ENCODE data around the gene SLF2. TPM values are rescaled to one million over a fixed set of nuclear protein-coding genes. Genes with fewer than 3 reads are reported as not detected.
A peak's percentile ranks its signal among the peaks of the same experiment; 100 is the strongest.

Gene SLF2
- total and polyA plus RNA-seq, 2 of the 8 experiments (the other 6 are each of a cell fraction or from before 2014, with no cell fraction given): 5.5 to 20.9 TPM

GRCh38 chr10:100999742-101000126 lies 87.0 kb downstream of the SLF2 start, which contains the start of gene LZTS2:
TSS of gene LZTS2 (plus strand) at chr10:100999808. CDS start at chr10:101002539, 2,731 bp downstream.
- 0% methylated on average over 2 of the region's 44 CpGs; no CpG with 5 or more reads in 1 of the 2 experiments for WGBS, 2 experiments (ENCODE audit: extremely low coverage in 1 of 2, insufficient coverage in 1 of 2, insufficient read length in 1 of 2, insufficient replicate concordance in 2 of 2, low coverage in 1 of 2, low lambda C conversion rate in 2 of 2, missing lambda C conversion rate in 1 of 2)
- H2BK15ac ChIP-seq (ENCODE audit: low read length): peak within 1 kb of the TSS; percentile 98; the same call in 1 of the 2 replicates
- peaks cover 6% of the 10 kb centered on the region; the same call in 1 of the 2 replicates for H3K79me1 ChIP-seq (ENCODE audit: low read depth, low read length)
- peak within 1 kb of the TSS; percentile 93 to 99 for H3K4me2 ChIP-seq (ENCODE audit: insufficient read depth in 1 of 2, low read depth in 2 of 2, low read length in 2 of 2)
- H3K27me3 ChIP-seq (replicated peaks in 1 of 4; ENCODE audit: control insufficient read depth in 3 of 4, extremely low read depth in 1 of 4, insufficient read depth in 3 of 4, low read length in 3 of 4): no peaks in the 10 kb centered on the region
- H3K4me3 ChIP-seq (ENCODE audit: extremely low read depth in 1 of 4, insufficient read depth in 2 of 4, low read depth in 3 of 4, low read length in 4 of 4): peak within 1 kb of the TSS; percentile 75 to 90 (median 76)
- H2BK12ac ChIP-seq (ENCODE audit: low read depth, low read length): peak within 1 kb of the TSS; percentile 98
- H4K20me1 ChIP-seq (replicated peaks in 1 of 2; ENCODE audit: control insufficient read depth in 1 of 2, insufficient read depth in 2 of 2, low read length in 2 of 2): peaks cover 0 to 10% of the 10 kb centered on the region in 2 experiments
- H4K5ac ChIP-seq (ENCODE audit: insufficient read length, low read depth, low read length): peak within 1 kb of the TSS; percentile 46
- H3K23me2 ChIP-seq (ENCODE audit: low read depth, low read length): peaks cover 17% of the 10 kb centered on the region
- peak within 1 kb of the TSS; percentile 87 for H3K18ac ChIP-seq (ENCODE audit: extremely low read depth, low read length)
- no peak within 1 kb of the TSS for H3K14ac ChIP-seq (ENCODE audit: insufficient read length)
- peak within 1 kb of the TSS; percentile 97 for H4K8ac ChIP-seq (ENCODE audit: extremely low read depth, insufficient read depth, low read length)
- H2AFZ ChIP-seq (ENCODE audit: low read length): no peak within 1 kb of the TSS
- peaks cover 0 to 33% of the 10 kb centered on the region in 2 experiments; a peak in 2 of 4 replicates for H3K79me2 ChIP-seq (ENCODE audit: control insufficient read depth in 1 of 2, insufficient read depth in 2 of 2, low read length in 2 of 2)
- no peaks in the 10 kb centered on the region for H3K9me3 ChIP-seq (ENCODE audit: insufficient read depth in 2 of 2, low read depth in 1 of 2, low read length in 1 of 2)
- peak within 1 kb of the TSS; percentile 98 for H2BK5ac ChIP-seq (ENCODE audit: low read depth, low read length)
- H3K9ac ChIP-seq (replicated peaks in 1 of 4; ENCODE audit: extremely low read depth in 1 of 4, low read depth in 3 of 4, low read length in 3 of 4): peak within 1 kb of the TSS; percentile 80 to 94 (median 88)
- no peak for FAIRE-seq
- no peak within 1 kb of the TSS for H3K23ac ChIP-seq (ENCODE audit: insufficient read length)
- peak within 1 kb of the TSS; percentile 7 for H2BK120ac ChIP-seq (replicated peaks; ENCODE audit: low read depth, low read length)
- H3K27ac ChIP-seq (ENCODE audit: low read depth, low read length): peak within 1 kb of the TSS; percentile 84
- peak in 1 of 2 experiments; percentile 61 for DNase-seq (ENCODE audit: low read depth in 1 of 2, low spot score in 2 of 2)
- H3K4me1 ChIP-seq (replicated peaks in 1 of 4; ENCODE audit: control insufficient read depth in 3 of 4, insufficient read depth in 4 of 4, low read length in 3 of 4): peaks cover 4 to 24% (median 14%) of the 10 kb centered on the region in 4 experiments
- peak within 1 kb of the TSS; percentile 71 for H3K56ac ChIP-seq (replicated peaks; ENCODE audit: insufficient read length, low read depth, low read length)
- peak within 1 kb of the TSS; percentile 99 for H3K4ac ChIP-seq (replicated peaks; ENCODE audit: insufficient read length, low read depth, low read length)
- ChIA-PET POLR2A (ENCODE audit: partially characterized antibody) (interaction anchor here (0.9 to 12.6 kb wide), 6 partner anchors 9 to 33 kb away, joined by 3 to 143 read pairs (median 20); partner anchors contain the start of genes MRPL43, PDZD7, SFXN3 and TWNK), CTCF (ENCODE audit: partially characterized antibody) (interaction anchor here (1.0 to 26.8 kb wide), 5 partner anchors 8 to 56 kb away, joined by 5 to 464 read pairs (median 6); partner anchors contain the start of genes PDZD7 and SFXN3)
- H4K91ac ChIP-seq (replicated peaks; ENCODE audit: insufficient read length, low read length): peak within 1 kb of the TSS; percentile 97
- peaks cover 2 to 22% (median 13%) of the 10 kb centered on the region in 4 experiments; a peak in 5 of 8 replicates for H3K36me3 ChIP-seq (ENCODE audit: control insufficient read depth in 2 of 4, insufficient read depth in 4 of 4, low read length in 3 of 4)
- H2AK5ac ChIP-seq (ENCODE audit: low read depth, low read length): peak within 1 kb of the TSS; percentile 76
- H2BK20ac ChIP-seq (ENCODE audit: low read length): peak within 1 kb of the TSS; percentile 80; the same call in 1 of the 2 replicates
- no peak for TF ChIP-seq CEBPB (IDR thresholded peaks at IDR 0.05; ENCODE audit: low read depth, low read length)
